K562 (cell line): ENCODE data around the gene MYO7A. TPM values are rescaled to one million over a fixed set of nuclear protein-coding genes. Genes with fewer than 3 reads are reported as not detected.

Experiments
- ATAC-seq: fragments of 200-7000 bp; cut with Tn5 transposase; 3 replicates; pipeline ENCODE4 v1.9.1; 2020; ENCODE audit warnings: moderate library complexity
- BruUV-seq: library from RNA; stranded (reverse); fragments of 400-500 nt; replicated peaks from 2 replicates; lab custom pipeline; 2021; lab: Mats Ljungman, UMichigan
- CTCF ChIA-PET: fragments of 300-600 bp; formaldehyde crosslinking; extraction: SDS; loops from one replicate; lab custom pipeline; 2021; ENCODE audit warnings: low intra/inter-chr PET ratio; lab: Yijun Ruan, JAX
- POLR2A ChIA-PET: fragments of 300-600, 350-650 bp; sonication (Branson Sonifier 250); formaldehyde crosslinking; extraction: SDS; loops from one replicate; lab custom pipeline; 2021; ENCODE audit warnings: antibody characterized with exemption, inconsistent platforms; lab: Yijun Ruan, JAX
- DNase-seq, 4 experiments: peaks; one replicate each; pipeline versions ENCODE4 v3.0.0 to v3.0.0-alpha.2; 2011 to 2018; ENCODE audit warnings: low spot score in 3 of 4, mixed read lengths in 3 of 4; ENCODE audit errors: extremely low read depth in 1 of 4
- FAIRE-seq: peaks from 2 replicates; lab custom pipeline; 2011; peaks lifted over from hg19 to GRCh38; lab: Jason Lieb, UNC
- H2AFZ ChIP-seq: 2 replicates; pipeline ENCODE4 v1.6.0; 2011; ENCODE audit warnings: low read depth, low read length, control low read depth, inconsistent platforms
- H3K27ac ChIP-seq: fragments of 200-600 bp; 3 replicates; pipeline ENCODE4 v1.8.0; 2011; ENCODE audit warnings: low read depth, mild to moderate bottlenecking, control low read depth, inconsistent platforms, low read length, moderate library complexity, mixed read lengths; ENCODE audit errors: extremely low read depth
- H3K27me3 ChIP-seq, 2 experiments: fragments of 300-600 bp in 1 of 2; 2 replicates in 1 of 2; 3 replicates in 1 of 2; pipeline versions ENCODE4 v1.6.0 to v1.8.0; 2011; ENCODE audit warnings: inconsistent platforms in 2 of 2, low read length in 2 of 2, mild to moderate bottlenecking in 1 of 2, mixed read lengths in 1 of 2, moderate library complexity in 1 of 2; ENCODE audit not compliant: control insufficient read depth in 2 of 2, insufficient read depth in 2 of 2
- H3K36me3 ChIP-seq: fragments of 300-600 bp; 3 replicates; pipeline ENCODE4 v1.8.0; 2011; ENCODE audit warnings: mild to moderate bottlenecking, low read length, inconsistent platforms; ENCODE audit not compliant: control insufficient read depth, insufficient read depth
- H3K4me1 ChIP-seq, 2 experiments: fragments of 200-600 bp in 1 of 2; replicated peaks in 1 of 2; 2 replicates in 1 of 2; 3 replicates in 1 of 2; pipeline versions ENCODE4 v1.5.1 to v1.8.0; 2011; ENCODE audit warnings: inconsistent platforms in 2 of 2, low read length in 2 of 2, mild to moderate bottlenecking in 1 of 2, mixed read lengths in 1 of 2, moderate library complexity in 1 of 2; ENCODE audit not compliant: control insufficient read depth in 2 of 2, insufficient read depth in 2 of 2
- H3K4me2 ChIP-seq: 2 replicates; pipeline ENCODE4 v1.6.1; 2011; ENCODE audit warnings: low read length, control low read depth, inconsistent platforms, mixed read lengths; ENCODE audit not compliant: insufficient read depth
- H3K4me3 ChIP-seq: fragments of 200-600 bp; sonication (generic), shearing (Covaris generic); 2 replicates; pipeline ENCODE4 v1.5.1; 2016; ENCODE audit warnings: control low read depth, inconsistent platforms
- H3K79me2 ChIP-seq: fragments of 200-600 bp; 3 replicates; pipeline ENCODE4 v1.8.0; 2011; ENCODE audit warnings: low read length, inconsistent platforms; ENCODE audit not compliant: control insufficient read depth, insufficient read depth
- H3K9ac ChIP-seq, 2 experiments: 2 replicates each; pipeline versions ENCODE4 v1.6.0 to v1.6.1; 2011; ENCODE audit warnings: low read depth in 2 of 2, low read length in 2 of 2, control low read depth in 1 of 2, inconsistent platforms in 1 of 2, mild to moderate bottlenecking in 1 of 2, mixed read lengths in 1 of 2; ENCODE audit not compliant: insufficient read depth in 1 of 2
- H3K9me1 ChIP-seq: one replicate; pipeline ENCODE4 v1.6.0; 2011; ENCODE audit warnings: inconsistent platforms, mild to moderate bottlenecking, low read length, moderate library complexity; ENCODE audit not compliant: control insufficient read depth, insufficient read depth
- H3K9me3 ChIP-seq: replicated peaks from 2 replicates; pipeline ENCODE4 v1.5.1; 2011; ENCODE audit warnings: low read depth, low read length, inconsistent platforms; ENCODE audit not compliant: control insufficient read depth, insufficient read depth
- H4K20me1 ChIP-seq: replicated peaks from 2 replicates; pipeline ENCODE4 v1.6.1; 2011; ENCODE audit warnings: low read length, inconsistent platforms, mixed read lengths; ENCODE audit not compliant: control insufficient read depth, insufficient read depth
- EGR1 ChIP-seq: fragments of 450-650 bp; conservative IDR thresholded peaks from 2 replicates; pipeline ENCODE4 v1.6.1; 2017; ENCODE audit warnings: mild to moderate bottlenecking
- KLF10 ChIP-seq: fragments of 250-450 bp; sonication (Bioruptor Pico); IDR thresholded peaks from 2 replicates; pipeline ENCODE4 v1.6.1; 2021; ENCODE audit warnings: matching md5 sums
- MIER1 ChIP-seq: fragments of 450-650 bp; IDR thresholded peaks from 2 replicates; pipeline ENCODE4 v1.6.1; 2016; ENCODE audit warnings: antibody characterized with exemption, mild to moderate bottlenecking, low read depth
- MYC ChIP-seq, 2 experiments: fragments of 250-450 bp in 1 of 2; sonication (Bioruptor Pico) in 1 of 2; IDR thresholded peaks; 2 replicates each; pipeline versions ENCODE4 v1.5.1 to v1.6.1; 2012 to 2021; ENCODE audit warnings: low read depth in 2 of 2, borderline replicate concordance in 1 of 2, improper control_type of control experiment in 1 of 2, low read length in 1 of 2, mild to moderate bottlenecking in 1 of 2, moderate library complexity in 1 of 2
- WGBS: fragments of 100-300 bp; shearing (Covaris generic); methylation state at CpG from one replicate; pipeline ENCODE4 v1.1.6; 2016; ENCODE audit warnings: low coverage, mixed read lengths; ENCODE audit not compliant: insufficient coverage; ENCODE audit errors: missing lambda C conversion rate; 5-methylcytosine and 5-hydroxymethylcytosine counted together
- in situ Hi-C: fragments of 300-500 bp; cut with MboI; formaldehyde crosslinking; loops from 4 replicates; pipeline ENCODE4 v1.15.0; 2018; ENCODE audit warnings: inconsistent platforms, mixed read lengths
- intact Hi-C: fragments of 100-400 bp; cut with micrococcal nuclease; formaldehyde crosslinking; loops from 2 replicates; pipeline ENCODE4 v1.14.2; 2022
- polyA plus RNA-seq, 8 experiments: library from polyadenylated mRNA; depleted of rRNA in 4 of 8; stranded (reverse) in 5 of 8; unstranded in 3 of 8; fragments of >200 nt; fragmentation: Nextera tagmentation in 2 of 8; fragmentation: Illumina TruSeq in 1 of 8; extraction: Ambion mirVana in 2 of 8; extraction: Trizol in 1 of 8; gene quantifications; 2 replicates each; pipeline versions ENCODE4 v1.2.1 to v1.2.3, GENCODE V29; 2011 to 2014; ENCODE audit warnings: inconsistent platforms in 1 of 8, missing spikeins in 1 of 8
- total RNA-seq, 7 experiments: library from RNA; depleted of rRNA in 6 of 7; stranded (reverse); fragments of >200 nt in 6 of 7; fragmentation: Illumina TruSeq in 2 of 7; extraction: Trizol in 2 of 7; gene quantifications; 2 replicates each; pipeline versions ENCODE4 v1.2.1 to v1.2.3, GENCODE V29; 2011 to 2021; ENCODE audit warnings: low replicate concordance in 1 of 7

MYO7A gene
- total and polyA plus RNA-seq, 9 of the 15 experiments (the other 6 are each of a cell fraction or from before 2014, with no cell fraction given) = 0.01 to 0.11 (median 0.07) TPM; not detected in 1

GRCh38 chr11:77196961-77197360, 68.9 kb downstream of the MYO7A start:
- ATAC-seq = no peak
- H3K4me2 ChIP-seq = no peak overlapping the region
- no peak for TF ChIP-seq MYC (IDR thresholded peaks at IDR 0.05; ENCODE audit: low read depth, low read length)
- TF ChIP-seq MYC (CRISPR knock-in tag; IDR thresholded peaks at IDR 0.05; ENCODE audit: borderline replicate concordance, low read depth) = no peak
- 0 out of 2 replicates have a peak, but pooled peaks have one; percentile 10 for TF ChIP-seq EGR1
- no peaks in the 10 kb centered on the region for H3K79me2 ChIP-seq
- ChIA-PET POLR2A (no interaction called here), CTCF (interaction anchor here (0.6 to 3.1 kb wide), 3 partner anchors 173 to 437 kb away, joined by 3 to 15 read pairs (median 4); no protein-coding TSS in a partner anchor)
- peaks cover 2% of the 10 kb centered on the region for H3K9me1 ChIP-seq
- no peak overlapping the region for H3K27ac ChIP-seq
- no peaks in the 10 kb centered on the region for H3K9me3 ChIP-seq
- H3K36me3 ChIP-seq = no peaks in the 10 kb centered on the region
- H3K4me1 ChIP-seq = peaks cover 2 to 4% of the 10 kb centered on the region in 2 experiments; a peak in 4 of 5 replicates
- peaks cover 0 to 49% of the 10 kb centered on the region in 2 experiments; a peak in 2 of 5 replicates for H3K27me3 ChIP-seq
- H3K4me3 ChIP-seq = no peak overlapping the region
- intact Hi-C loops = loop anchor here (10.0 kb wide), 1 partner anchor 178 kb away; no protein-coding TSS in a partner anchor
- in situ Hi-C loops = loop anchor here (10.0 kb wide), 1 partner anchor 348 kb away; no protein-coding TSS in a partner anchor
- DNase-seq = no peak
- FAIRE-seq = no peak
- BruUV-seq = no TSS peak
- WGBS = 15% methylated on average over 8 of the region's 8 CpGs
- no peaks in the 10 kb centered on the region; the same call in 1 of the 2 replicates for H4K20me1 ChIP-seq
- no peak overlapping the region; a peak in 1 of 4 replicates for H3K9ac ChIP-seq
- no peak overlapping the region for H2AFZ ChIP-seq

GRCh38 chr11:77197626-77198320, 69.7 kb downstream of the MYO7A start:
- peaks cover 0 to 2% of the 10 kb centered on the region in 2 experiments; a peak in 3 of 5 replicates for H3K4me1 ChIP-seq
- H2AFZ ChIP-seq = peak overlapping the region; percentile 86
- POLR2A ChIA-PET = no interaction called here
- no TSS peak for BruUV-seq
- peaks cover 2% of the 10 kb centered on the region for H3K9me1 ChIP-seq
- no peak overlapping the region for H3K9ac ChIP-seq
- H4K20me1 ChIP-seq = no peaks in the 10 kb centered on the region; the same call in 1 of the 2 replicates
- H3K4me2 ChIP-seq = no peak overlapping the region
- peaks cover 0 to 47% of the 10 kb centered on the region in 2 experiments; a peak in 2 of 5 replicates for H3K27me3 ChIP-seq
- no peak overlapping the region for H3K4me3 ChIP-seq
- DNase-seq (no peak), FAIRE-seq (no peak), ATAC-seq (no peak)
- CTCF ChIA-PET = interaction anchor here (3.1 kb wide), 1 partner anchor 351 kb away, joined by 15 read pairs; no protein-coding TSS in a partner anchor
- H3K27ac ChIP-seq = no peak overlapping the region
- no peaks in the 10 kb centered on the region for H3K36me3 ChIP-seq
- H3K79me2 ChIP-seq = no peaks in the 10 kb centered on the region
- intact Hi-C loops = loop anchor here (10.0 kb wide), 1 partner anchor 177 kb away; no protein-coding TSS in a partner anchor
- 30% methylated on average over 13 of the region's 14 CpGs for WGBS
- no peaks in the 10 kb centered on the region for H3K9me3 ChIP-seq
- no peak for TF ChIP-seq MIER1
- TF ChIP-seq KLF10 (CRISPR knock-in tag) = no peak
- TF ChIP-seq, all 486 proteins: peak for 0
- in situ Hi-C loops = loop anchor here (10.0 kb wide), 1 partner anchor 347 kb away; no protein-coding TSS in a partner anchor
